ENCODE measurements around the gene SPAG16.

Gene SPAG16

GRCh38 chr2:213251618-213252017 lies 32.6 kb upstream of the SPAG16 start:
- TF ChIP-seq GATA3 (IDR thresholded peaks at IDR 0.05; ENCODE audit: low read depth, low read length) (no peak), GATA2 (IDR thresholded peaks at IDR 0.05; ENCODE audit: low read depth, low read length) (no peak)

GRCh38 chr2:213252206-213252605 lies 32.1 kb upstream of the SPAG16 start:
- TF ChIP-seq GATA2 (IDR thresholded peaks at IDR 0.05; ENCODE audit: low read depth, low read length), result no peak
- no peak for TF ChIP-seq GATA3 (IDR thresholded peaks at IDR 0.05; ENCODE audit: low read depth, low read length)

- TF ChIP-seq GATA2 (IDR thresholded peaks at IDR 0.05; ENCODE audit: low read depth, low read length), result no peak
- no peak for TF ChIP-seq GATA3 (IDR thresholded peaks at IDR 0.05; ENCODE audit: low read depth, low read length)
Observed at GRCh38 chr2:213253162-213253561, 31.1 kb upstream of the SPAG16 start.

GRCh38 chr2:213259266-213259665 lies 25.0 kb upstream of the SPAG16 start:
- TF ChIP-seq GATA2 (IDR thresholded peaks at IDR 0.05; ENCODE audit: low read depth, low read length) (no peak), GATA3 (IDR thresholded peaks at IDR 0.05; ENCODE audit: low read depth, low read length) (no peak)

DNA sequence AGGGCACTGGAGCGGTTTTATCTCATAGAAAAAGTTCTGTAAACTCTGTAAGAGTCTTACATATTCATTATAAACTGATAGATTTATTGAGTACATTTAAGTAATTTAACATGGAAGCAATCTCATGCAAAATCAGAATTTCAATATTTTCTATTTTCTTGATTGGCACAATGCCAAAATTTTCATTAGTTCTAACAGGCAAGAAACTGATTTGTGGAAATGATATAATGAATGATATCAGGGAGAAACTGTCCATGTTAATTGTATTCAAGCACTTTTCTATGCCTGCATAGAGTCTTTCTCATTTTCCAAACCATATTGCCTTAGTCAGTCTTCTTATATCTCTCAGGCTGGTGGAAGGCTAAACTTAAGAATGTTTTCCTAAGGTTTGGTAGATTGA lies 23.0 kb upstream of the SPAG16 start:
- no peak for TF ChIP-seq GATA2 (IDR thresholded peaks at IDR 0.05; ENCODE audit: low read depth, low read length)
- no peak for TF ChIP-seq GATA3 (IDR thresholded peaks at IDR 0.05; ENCODE audit: low read depth, low read length)

DNA sequence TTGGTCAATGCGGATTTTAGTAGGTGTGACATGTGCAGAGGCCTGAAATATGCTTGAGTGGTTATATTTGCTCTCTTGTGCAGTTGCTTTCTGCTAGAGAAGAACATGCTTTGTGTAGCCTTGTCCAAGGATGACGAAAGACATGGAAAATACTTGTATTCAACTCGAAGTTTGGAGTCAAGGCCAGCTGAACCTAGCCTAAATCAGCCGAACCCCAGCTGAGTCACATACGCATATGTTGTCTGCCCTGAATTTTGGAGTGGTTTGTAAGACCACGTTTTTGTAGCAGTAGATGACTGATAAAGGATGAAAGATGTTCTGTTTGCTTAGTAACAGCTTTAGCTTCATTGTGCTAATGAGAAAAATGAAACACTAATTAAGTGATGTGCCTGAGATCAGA lies 22.5 kb upstream of the SPAG16 start:
- no peak for TF ChIP-seq GATA3 (IDR thresholded peaks at IDR 0.05; ENCODE audit: low read depth, low read length)
- no peak for TF ChIP-seq GATA2 (IDR thresholded peaks at IDR 0.05; ENCODE audit: low read depth, low read length)

GRCh38 chr2:213265679-213266078 lies 18.6 kb upstream of the SPAG16 start:
- TF ChIP-seq GATA3 (IDR thresholded peaks at IDR 0.05; ENCODE audit: low read depth, low read length) (no peak), GATA2 (IDR thresholded peaks at IDR 0.05; ENCODE audit: low read depth, low read length) (no peak)

- no peak for TF ChIP-seq GATA3 (IDR thresholded peaks at IDR 0.05; ENCODE audit: low read depth, low read length)
- TF ChIP-seq GATA2 (IDR thresholded peaks at IDR 0.05; ENCODE audit: low read depth, low read length), result no peak
Observed at GRCh38 chr2:213266421-213266820, 17.8 kb upstream of the SPAG16 start.

GRCh38 chr2:213271947-213272346 lies 12.3 kb upstream of the SPAG16 start:
- TF ChIP-seq GATA3 (IDR thresholded peaks at IDR 0.05; ENCODE audit: low read depth, low read length) (no peak), GATA2 (IDR thresholded peaks at IDR 0.05; ENCODE audit: low read depth, low read length) (no peak)

- no peak for TF ChIP-seq GATA2 (IDR thresholded peaks at IDR 0.05; ENCODE audit: low read depth, low read length)
- no peak for TF ChIP-seq GATA3 (IDR thresholded peaks at IDR 0.05; ENCODE audit: low read depth, low read length)
Observed at GRCh38 chr2:213274143-213274542, 10.1 kb upstream of the SPAG16 start.

- TF ChIP-seq GATA2 (IDR thresholded peaks at IDR 0.05; ENCODE audit: low read depth, low read length) (no peak), GATA3 (IDR thresholded peaks at IDR 0.05; ENCODE audit: low read depth, low read length) (no peak)
Observed at GRCh38 chr2:213275265-213275664, 9.0 kb upstream of the SPAG16 start.

- no peak for TF ChIP-seq GATA2 (IDR thresholded peaks at IDR 0.05; ENCODE audit: low read depth, low read length)
- no peak for TF ChIP-seq GATA3 (IDR thresholded peaks at IDR 0.05; ENCODE audit: low read depth, low read length)
Observed at GRCh38 chr2:213279116-213279620, 5.1 kb upstream of the SPAG16 start.

DNA sequence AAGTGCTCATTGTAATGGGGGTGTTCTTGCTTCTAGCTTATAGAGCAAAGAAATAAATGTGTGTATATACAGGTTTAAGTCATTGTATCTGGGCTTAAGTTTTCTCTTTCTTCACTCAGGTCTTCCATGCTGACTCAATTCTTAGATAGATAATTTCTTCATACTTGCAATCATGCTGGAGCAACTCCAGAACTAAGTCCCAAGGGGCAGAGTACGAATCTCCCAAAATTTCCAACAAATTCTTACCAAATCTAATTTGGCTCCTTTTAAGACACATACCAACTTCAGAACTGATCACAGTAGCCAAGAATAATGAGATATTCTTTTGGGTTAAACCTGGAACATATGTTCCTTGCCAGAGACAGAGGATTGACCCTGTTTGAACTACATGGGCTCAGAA lies 4.3 kb upstream of the SPAG16 start:
- TF ChIP-seq GATA3 (IDR thresholded peaks at IDR 0.05; ENCODE audit: low read depth, low read length) (no peak), GATA2 (IDR thresholded peaks at IDR 0.05; ENCODE audit: low read depth, low read length) (no peak)

- no peak for TF ChIP-seq GATA3 (IDR thresholded peaks at IDR 0.05; ENCODE audit: low read depth, low read length)
- no peak for TF ChIP-seq GATA2 (IDR thresholded peaks at IDR 0.05; ENCODE audit: low read depth, low read length)
Observed at GRCh38 chr2:213281156-213281555, 3.1 kb upstream of the SPAG16 start.

- TF ChIP-seq GATA2 (IDR thresholded peaks at IDR 0.05; ENCODE audit: low read depth, low read length) (no peak), GATA3 (IDR thresholded peaks at IDR 0.05; ENCODE audit: low read depth, low read length) (no peak)
Observed at GRCh38 chr2:213285404-213285803, 1.1 kb downstream of the SPAG16 start.

DNA sequence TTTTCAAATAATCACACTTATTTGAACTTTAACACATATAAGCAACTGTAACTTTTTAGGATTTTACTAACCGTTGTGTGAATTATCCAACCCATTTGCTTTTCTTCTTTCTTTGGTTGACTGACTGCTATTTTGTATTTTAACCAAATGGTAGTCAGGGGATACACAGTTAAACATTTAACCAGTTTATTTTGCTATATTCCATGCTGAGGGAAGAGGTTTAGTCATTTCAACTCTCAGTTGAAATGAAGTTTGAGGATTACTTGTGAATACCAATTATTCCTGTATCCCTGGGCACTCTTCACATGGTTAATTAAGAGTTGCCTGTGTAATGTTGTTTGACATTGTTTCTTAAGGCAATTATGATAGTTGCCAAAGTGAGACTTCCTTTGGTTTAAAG lies 1.9 kb downstream of the SPAG16 start:
- no peak for TF ChIP-seq GATA3 (IDR thresholded peaks at IDR 0.05; ENCODE audit: low read depth, low read length)
- TF ChIP-seq GATA2 (IDR thresholded peaks at IDR 0.05; ENCODE audit: low read depth, low read length), result no peak

Data from SH-SY5Y (cell line).